ENCODE measurements around the gene BRAF.
"Not testable (repeated sequence)": the region's sequence is repeated elsewhere in the genome, so short reads cannot be mapped to it uniquely, and the experiment has no call there.

BRAF gene

GRCh38 chr7:140771826-140772225, 152.9 kb downstream of the BRAF start (continued):
- TF ChIP-seq PATZ1 (CRISPR knock-in tag; IDR thresholded peaks at IDR 0.05; ENCODE audit: borderline replicate concordance) = no peak
- TF ChIP-seq CSDC2 (CRISPR knock-in tag; IDR thresholded peaks at IDR 0.05) = no peak

- no peak for TF ChIP-seq TSHZ2 (CRISPR knock-in tag; IDR thresholded peaks at IDR 0.05)
- TF ChIP-seq ESRRG (CRISPR knock-in tag; IDR thresholded peaks at IDR 0.05) = no peak
- TF ChIP-seq RARB (CRISPR knock-in tag; IDR thresholded peaks at IDR 0.05) = no peak
- TF ChIP-seq ARNTL (CRISPR knock-in tag; IDR thresholded peaks at IDR 0.05; ENCODE audit: borderline replicate concordance, low read depth) = no peak
- no peak for TF ChIP-seq PATZ1 (CRISPR knock-in tag; IDR thresholded peaks at IDR 0.05; ENCODE audit: borderline replicate concordance)
- TF ChIP-seq POU6F1 (CRISPR knock-in tag; IDR thresholded peaks at IDR 0.05; ENCODE audit: borderline replicate concordance, low read depth) = no peak
- no peak for TF ChIP-seq GLIS3 (CRISPR knock-in tag; IDR thresholded peaks at IDR 0.05)
- no peak for TF ChIP-seq ZC3H10 (CRISPR knock-in tag; IDR thresholded peaks at IDR 0.05)
- no peak for TF ChIP-seq ZNF8 (CRISPR knock-in tag; IDR thresholded peaks at IDR 0.05)
- TF ChIP-seq TCF4 (CRISPR knock-in tag; IDR thresholded peaks at IDR 0.05; ENCODE audit: borderline replicate concordance) = no peak
- TF ChIP-seq ZNF565 (CRISPR knock-in tag; conservative IDR thresholded peaks at IDR 0.05; ENCODE audit: low read depth) = no peak
- ATAC-seq = no peak
Observed at GRCh38 chr7:140769852-140770251, 154.9 kb downstream of the BRAF start.

- TF ChIP-seq SNAI2 (CRISPR knock-in tag; IDR thresholded peaks at IDR 0.05) (no peak), ESRRG (CRISPR knock-in tag; IDR thresholded peaks at IDR 0.05) (no peak), POU6F1 (CRISPR knock-in tag; IDR thresholded peaks at IDR 0.05; ENCODE audit: borderline replicate concordance, low read depth) (no peak), ZFP30 (CRISPR knock-in tag; IDR thresholded peaks at IDR 0.05) (no peak)
- ATAC-seq = no peak
Observed at GRCh38 chr7:140767418-140767817, 157.3 kb downstream of the BRAF start.

- ATAC-seq = not testable (repeated sequence)
Observed at GRCh38 chr7:140765441-140765840, 159.3 kb downstream of the BRAF start.

GRCh38 chr7:140763166-140763565, 161.6 kb downstream of the BRAF start:
- ATAC-seq = not testable (repeated sequence)

- ATAC-seq = not testable (repeated sequence)
Observed at GRCh38 chr7:140761375-140761774, 163.4 kb downstream of the BRAF start.
